Kidney epithelial cell (primary cell): ENCODE measurements around the gene MRPL37. TPM values are rescaled to one million over a fixed set of nuclear protein-coding genes. Genes with fewer than 3 reads are reported as not detected.

Experiments
- DNase-seq: peaks from one replicate; pipeline ENCODE4 v3.0.0-alpha.2; 2010; ENCODE audit warnings: low read depth
- H3K27me3 ChIP-seq: 2 replicates; pipeline ENCODE4 v1.6.0; 2011; ENCODE audit warnings: low read length; ENCODE audit not compliant: control insufficient read depth, insufficient read depth
- H3K36me3 ChIP-seq: 2 replicates; pipeline ENCODE4 v1.5.1; 2011; ENCODE audit warnings: low read length; ENCODE audit not compliant: control insufficient read depth, insufficient read depth
- H3K4me3 ChIP-seq: 2 replicates; pipeline ENCODE4 v1.5.1; 2011; ENCODE audit warnings: low read depth, mild to moderate bottlenecking, control low read depth, low read length
- CTCF ChIP-seq: IDR thresholded peaks from 2 replicates; pipeline ENCODE4 v1.5.1; 2011; ENCODE audit warnings: mild to moderate bottlenecking, moderate library complexity, low read length, control low read depth, inconsistent platforms; ENCODE audit not compliant: insufficient read depth, poor library complexity, severe bottlenecking
- total RNA-seq: library from RNA; depleted of rRNA; stranded (reverse); fragments of >200 nt; gene quantifications from 2 replicates; pipeline ENCODE4 v1.2.3, GENCODE V29; 2015

The MRPL37 gene
- total RNA-seq, 1 donor from 2014 or later: 124 TPM

DNA sequence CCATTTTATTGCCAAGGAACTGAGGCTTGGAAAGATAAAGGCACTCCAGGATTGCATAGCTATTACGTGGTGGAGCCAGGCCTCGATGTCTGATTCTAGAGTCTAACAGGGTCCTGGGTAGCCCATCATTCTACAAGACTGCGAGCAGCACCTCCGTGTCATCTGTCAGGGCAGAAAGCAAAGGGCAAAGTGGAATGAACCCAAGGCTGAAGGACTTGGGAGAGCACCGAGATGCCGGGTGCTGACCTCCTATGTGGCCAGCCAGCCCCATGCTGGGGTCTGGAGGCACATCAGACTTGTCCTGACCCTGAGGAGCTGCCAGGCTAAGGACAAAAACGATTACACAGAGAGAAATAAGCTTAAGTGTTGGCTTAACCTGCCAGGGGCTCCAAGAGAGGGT is 62.3 kb downstream of the MRPL37 start:
- no peaks in the 10 kb centered on the region for H3K36me3 ChIP-seq

DNA sequence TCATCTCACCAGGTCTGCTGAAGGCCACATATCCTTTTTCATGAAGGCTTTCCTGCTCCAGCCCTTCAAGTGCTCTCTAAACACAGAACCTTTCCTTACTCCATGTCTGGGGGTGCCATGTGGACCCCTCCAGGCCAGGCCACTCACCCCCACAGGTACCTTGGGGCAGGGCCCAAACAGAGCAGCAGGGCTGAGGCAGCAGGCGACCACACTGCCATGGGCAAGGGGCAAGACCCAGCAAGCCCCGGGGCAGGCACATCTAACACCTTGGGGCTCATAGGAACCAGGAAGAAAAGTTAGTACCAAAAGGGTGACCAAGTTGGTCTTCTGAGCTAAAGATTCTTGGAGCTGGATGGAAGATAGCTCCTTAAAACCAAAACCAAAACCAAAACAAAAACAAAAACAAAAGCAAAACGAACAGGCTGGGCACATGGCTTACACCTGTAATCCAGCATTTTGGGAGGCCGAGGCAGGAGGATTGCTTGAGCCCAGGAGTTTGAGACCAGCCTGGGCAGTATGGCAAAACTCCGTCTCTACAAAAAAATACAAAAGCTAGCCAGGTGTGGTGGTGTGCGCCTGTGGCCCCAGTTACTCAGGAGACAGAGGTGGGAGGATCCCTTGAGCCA is 63.7 kb downstream of the MRPL37 start:
- DNase-seq: no peak
- Histone ChIP-seq H3K27me3 (no peaks in the 10 kb centered on the region), H3K4me3 (no peak overlapping the region), H3K36me3 (no peaks in the 10 kb centered on the region)
- no peak for TF ChIP-seq CTCF

More for the DNA sequence above, 62.3 kb downstream of the MRPL37 start:
- Histone ChIP-seq H3K27me3 (no peaks in the 10 kb centered on the region), H3K4me3 (no peak overlapping the region)
- TF ChIP-seq CTCF: no peak
- DNase-seq: no peak

DNA sequence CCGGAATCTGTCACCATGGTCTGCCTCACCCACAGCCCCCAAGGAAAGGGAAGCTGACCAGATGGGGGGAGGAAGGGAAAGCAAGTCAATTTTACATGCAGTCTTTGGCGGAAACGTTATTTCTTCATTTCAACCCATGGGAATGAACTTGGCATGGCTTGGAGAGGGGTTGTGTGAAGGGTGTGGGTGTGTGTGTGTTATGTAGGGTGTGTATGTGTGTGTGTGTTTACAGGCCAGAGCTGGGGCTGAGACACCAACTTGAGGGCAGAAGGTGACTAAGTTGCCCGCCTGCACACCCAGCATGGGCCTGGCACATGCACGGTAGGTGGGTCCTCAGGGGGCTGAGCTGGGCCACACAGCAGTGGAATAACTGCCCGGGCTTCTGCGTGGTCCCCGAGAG is 65.2 kb downstream of the MRPL37 start:
- no peak for DNase-seq
- H3K27me3 ChIP-seq: no peaks in the 10 kb centered on the region
- no peaks in the 10 kb centered on the region for H3K36me3 ChIP-seq
- H3K4me3 ChIP-seq: no peak overlapping the region
- TF ChIP-seq CTCF: no peak

DNA sequence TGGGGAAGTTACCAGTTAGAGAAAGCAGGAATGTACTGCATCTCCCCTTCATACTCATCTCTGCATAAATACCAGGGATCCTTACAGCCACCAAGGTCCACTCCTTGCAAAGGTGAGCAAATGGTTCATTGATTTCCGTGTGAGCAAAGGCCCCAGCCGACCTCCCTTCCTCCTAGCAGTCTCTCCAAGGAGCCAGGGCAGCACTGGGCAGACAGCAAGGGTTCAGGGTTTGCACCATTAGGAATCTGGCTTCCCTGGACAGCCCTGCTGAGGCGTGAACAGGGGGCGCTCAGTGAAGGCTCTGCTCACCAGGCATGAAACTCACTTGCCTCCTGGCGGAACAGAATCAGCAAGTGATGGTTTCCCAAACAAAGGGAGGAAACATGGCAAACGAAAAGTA is 65.7 kb downstream of the MRPL37 start:
- Histone ChIP-seq H3K27me3 (no peaks in the 10 kb centered on the region), H3K36me3 (no peaks in the 10 kb centered on the region), H3K4me3 (no peak overlapping the region)
- DNase-seq: no peak
- no peak for TF ChIP-seq CTCF

DNA sequence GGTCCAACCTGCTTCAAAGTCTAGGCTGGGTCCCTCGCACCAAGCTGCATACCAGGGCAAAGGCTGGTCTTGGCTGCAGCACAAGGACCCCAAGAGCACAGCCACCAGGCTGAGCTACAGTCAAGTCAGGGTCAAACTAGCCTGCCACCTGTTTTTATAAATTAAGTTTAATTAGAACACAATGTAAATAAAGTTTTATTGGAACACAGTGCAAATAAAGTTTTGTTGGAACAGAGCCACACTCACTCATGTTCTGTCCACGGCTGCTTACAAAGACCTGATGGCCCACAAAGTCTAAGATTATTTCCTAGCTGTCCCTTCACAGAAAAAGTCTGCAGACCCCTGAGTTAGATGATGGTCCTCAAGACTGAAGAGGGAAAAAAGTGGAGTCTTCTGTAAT is 66.2 kb downstream of the MRPL37 start:
- H3K4me3 ChIP-seq: no peak overlapping the region
- no peaks in the 10 kb centered on the region for H3K36me3 ChIP-seq
- no peak for DNase-seq
- no peak for TF ChIP-seq CTCF
- no peaks in the 10 kb centered on the region for H3K27me3 ChIP-seq

- H3K4me3 ChIP-seq: no peak overlapping the region
- no peak for DNase-seq
- no peak for TF ChIP-seq CTCF
- H3K27me3 ChIP-seq: no peaks in the 10 kb centered on the region
- no peaks in the 10 kb centered on the region for H3K36me3 ChIP-seq
Measured at GRCh38 chr1:54266908-54267307, 66.9 kb downstream of the MRPL37 start.
